DMS153 treated with DMSO at 0.1 percent for 48 hours (cell line): ENCODE data around the gene HEXIM1.

Experiments used
- DNase-seq: peaks from one replicate; lab custom pipeline; 2025; ENCODE audit not compliant: unreplicated experiment; lab: John Stamatoyannopoulos, UW

The HEXIM1 gene

DNA sequence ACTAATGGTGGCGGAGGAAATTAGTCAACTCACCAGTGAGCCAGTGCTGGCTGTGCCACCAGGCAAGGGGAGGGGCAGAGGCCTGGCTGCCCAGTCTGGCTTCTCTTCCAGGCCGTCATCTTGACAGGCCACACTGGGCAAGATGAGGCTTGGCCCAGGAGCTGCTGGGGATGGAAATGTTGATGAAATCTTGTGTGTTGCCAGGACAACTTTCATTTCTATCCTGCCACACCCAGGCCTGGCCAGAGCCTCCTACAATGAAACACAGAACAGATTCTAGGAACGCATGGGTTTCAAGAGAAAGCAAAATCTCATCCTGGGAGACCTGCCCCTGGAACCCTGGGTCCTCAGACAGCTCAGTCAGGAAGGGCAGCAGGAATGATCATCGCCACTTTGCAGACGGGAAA lies 22.7 kb downstream of the HEXIM1 start:
- no peak for DNase-seq

GRCh38 chr17:45171338-45172231 lies 23.3 kb downstream of the HEXIM1 start:
- DNase-seq, result no peak

DNA sequence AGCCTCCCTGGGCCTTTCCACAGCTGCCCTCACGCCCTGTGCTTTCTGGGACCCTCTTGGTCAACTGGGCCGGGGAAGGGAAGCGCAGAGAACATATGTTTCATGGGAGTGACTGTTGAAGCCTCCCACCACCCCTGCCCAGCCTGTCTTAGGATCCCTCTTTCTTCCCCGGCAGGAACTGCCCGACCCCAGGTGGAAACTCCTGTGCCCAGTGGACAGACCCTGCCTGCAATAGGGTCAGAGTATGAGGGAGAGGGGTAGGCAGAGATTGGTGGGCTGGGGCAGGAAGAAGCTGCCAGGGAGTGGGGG lies 23.9 kb downstream of the HEXIM1 start:
- DNase-seq, result no peak

- DNase-seq, result no peak
These were observed 24.4 kb downstream of the HEXIM1 start for GRCh38 chr17:45172541-45173286.

- DNase-seq, result no peak
These were observed 27.5 kb downstream of the HEXIM1 start for GRCh38 chr17:45175759-45176115.

DNA sequence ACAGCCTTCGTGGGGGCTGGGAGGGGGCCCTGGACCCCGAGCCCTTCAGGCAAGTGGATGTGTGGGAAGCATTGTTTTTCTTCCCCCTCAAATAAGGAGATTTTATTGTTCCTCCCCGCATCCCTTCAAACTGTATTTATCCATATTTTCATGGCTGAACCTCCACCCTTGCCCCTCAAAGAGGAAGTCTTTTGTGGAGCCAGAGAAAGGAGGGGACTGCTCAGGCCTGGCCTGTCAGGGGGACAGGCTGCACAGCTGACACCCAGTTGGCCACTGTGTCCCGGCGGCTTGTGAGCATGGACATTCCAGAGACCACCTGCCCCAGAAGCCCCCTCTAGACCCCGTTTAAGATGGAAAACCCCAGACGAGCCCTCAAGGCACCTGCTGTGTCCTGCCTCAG lies 29.3 kb downstream of the HEXIM1 start:
- DNase-seq, result no peak

- no peak for DNase-seq
These were observed 35.9 kb downstream of the HEXIM1 start for GRCh38 chr17:45184144-45184543.

DNA sequence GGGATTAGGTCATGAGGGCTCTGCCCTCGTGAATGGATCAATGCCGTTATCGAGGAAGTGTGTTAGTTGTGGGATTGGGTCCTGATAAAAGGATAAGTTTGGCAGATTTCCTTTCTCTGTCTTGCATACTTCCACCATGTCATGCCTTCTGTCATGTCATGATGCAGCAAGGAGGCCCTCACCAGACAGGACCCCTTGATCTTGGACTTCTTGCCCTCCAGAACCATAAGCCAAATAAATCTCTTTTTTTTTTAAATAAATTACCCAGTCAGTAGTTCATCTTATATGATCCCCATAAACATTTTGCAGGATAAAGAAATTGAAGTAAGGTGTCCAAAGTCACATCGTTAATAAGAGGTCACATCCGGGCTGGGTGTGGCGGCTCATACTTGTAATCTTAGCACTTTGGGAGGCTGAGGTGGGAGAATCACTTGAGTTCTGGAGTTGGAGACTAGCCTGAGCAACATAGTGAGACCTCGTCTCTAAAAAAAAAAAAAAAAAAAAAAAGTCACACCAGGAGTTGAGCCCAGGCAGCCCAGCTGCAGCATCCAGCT lies 38.6 kb downstream of the HEXIM1 start:
- no peak for DNase-seq

DNA sequence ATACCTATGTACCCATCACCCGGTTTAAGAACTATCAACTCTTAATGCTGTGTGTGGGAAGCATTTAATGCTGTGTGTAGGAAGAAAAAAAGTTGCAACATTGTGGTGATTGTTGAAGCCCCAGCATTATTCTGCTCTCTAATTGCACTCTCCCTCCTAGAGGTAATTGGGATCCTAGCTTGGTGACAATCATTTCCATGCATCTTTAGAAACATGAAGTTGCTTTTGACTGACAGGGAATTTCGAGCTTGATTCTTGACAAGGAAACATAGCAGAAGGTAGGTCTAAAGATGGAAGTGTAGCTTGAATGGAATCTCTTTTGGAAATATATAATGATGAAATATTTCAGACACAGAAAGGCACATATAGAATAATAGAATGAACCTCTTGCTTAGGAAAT lies 40.7 kb downstream of the HEXIM1 start:
- DNase-seq, result no peak

GRCh38 chr17:45190503-45191255 lies 42.4 kb downstream of the HEXIM1 start:
- DNase-seq, result no peak

DNA sequence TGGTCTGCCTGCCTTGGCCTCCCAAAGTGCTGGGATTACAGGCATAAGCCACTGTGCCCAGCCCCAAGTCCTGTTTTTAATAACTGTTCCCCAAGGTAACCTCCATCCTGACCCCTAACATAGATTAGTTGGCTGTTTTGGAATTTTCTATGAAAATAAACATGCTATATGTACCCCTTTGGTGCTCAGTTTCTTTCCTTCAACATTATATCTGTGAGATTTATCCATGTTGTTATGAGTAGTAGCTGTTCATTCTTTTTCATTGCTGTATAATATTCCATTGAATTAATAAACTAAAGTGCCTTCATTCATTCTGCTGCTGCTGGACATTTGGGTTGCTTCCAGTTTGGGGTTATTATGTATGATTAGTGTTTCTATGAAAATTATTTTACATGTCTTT lies 47.1 kb downstream of the HEXIM1 start:
- no peak for DNase-seq

GRCh38 chr17:45197108-45197507 lies 48.8 kb downstream of the HEXIM1 start:
- DNase-seq, result no peak

- peak; percentile 84 for DNase-seq
These were observed 49.5 kb downstream of the HEXIM1 start for GRCh38 chr17:45197555-45198334.

GRCh38 chr17:45200701-45201100 lies 52.4 kb downstream of the HEXIM1 start:
- no peak for DNase-seq

DNA sequence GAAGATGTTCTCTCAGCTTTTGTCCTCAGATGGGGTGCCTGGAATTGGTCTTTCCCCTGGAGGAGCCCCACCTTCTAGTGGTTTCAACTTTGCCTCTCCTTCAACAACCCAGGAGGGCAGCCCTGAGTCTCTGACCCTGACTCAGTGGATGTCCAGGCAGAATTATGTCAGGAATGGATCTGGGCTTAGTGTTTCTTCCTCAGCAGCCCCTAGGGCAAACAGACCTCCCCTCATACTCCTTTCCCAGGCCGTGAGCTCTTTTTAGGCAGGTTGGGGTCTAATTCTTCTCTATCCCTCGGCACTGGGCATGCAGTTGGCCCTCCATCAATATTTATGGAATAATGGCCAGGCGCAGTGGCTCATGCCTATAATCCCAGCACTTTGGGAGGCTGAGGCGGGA lies 53.2 kb downstream of the HEXIM1 start:
- DNase-seq, result no peak
